Endothelial cell of umbilical vein (primary cell): ENCODE data around the gene UCP3.

Experiments
- EZH2 ChIP-seq: IDR thresholded peaks from 2 replicates; pipeline ENCODE4 v1.6.1; 2012; ENCODE audit warnings: borderline replicate concordance, low read depth, mild to moderate bottlenecking, moderate library complexity, low read length, inconsistent platforms; ENCODE audit not compliant: severe bottlenecking
- FOS ChIP-seq: IDR thresholded peaks from 2 replicates; pipeline ENCODE4 v1.6.1; 2011; ENCODE audit warnings: mild to moderate bottlenecking, low read length, moderate library complexity, borderline replicate concordance; ENCODE audit not compliant: insufficient read depth
- JUN ChIP-seq: IDR thresholded peaks from 2 replicates; pipeline ENCODE4 v1.6.1; 2011; ENCODE audit warnings: borderline replicate concordance, low read depth; ENCODE audit not compliant: insufficient read length, insufficient read depth
- POLR2A ChIP-seq: IDR thresholded peaks from 2 replicates; pipeline ENCODE4 v1.6.1; 2012; ENCODE audit warnings: low read depth, mild to moderate bottlenecking, control low read depth, low read length
- POLR2AphosphoS5 ChIP-seq: IDR thresholded peaks from 2 replicates; pipeline ENCODE4 v1.6.1; 2012; ENCODE audit warnings: low read depth, mild to moderate bottlenecking, control low read depth, low read length, moderate library complexity; ENCODE audit not compliant: insufficient read depth
- TF ChIP-seq, protein P1 (sequence below), 2 donors: IDR thresholded peaks; 1 replicate in 1 of 2; 2 replicates in 1 of 2; pipeline ENCODE4 v1.5.1; 2011; ENCODE audit warnings: low read length in 2 of 2, mild to moderate bottlenecking in 2 of 2, moderate library complexity in 2 of 2, control low read depth in 1 of 2, inconsistent platforms in 1 of 2, low read depth in 1 of 2; ENCODE audit not compliant: insufficient read depth in 1 of 2; ENCODE audit errors: extremely low read depth in 1 of 2
- TF ChIP-seq, protein P2 (sequence below): IDR thresholded peaks from 2 replicates; pipeline ENCODE4 v1.6.1; 2011; ENCODE audit not compliant: insufficient read depth, insufficient read length

DNA sequence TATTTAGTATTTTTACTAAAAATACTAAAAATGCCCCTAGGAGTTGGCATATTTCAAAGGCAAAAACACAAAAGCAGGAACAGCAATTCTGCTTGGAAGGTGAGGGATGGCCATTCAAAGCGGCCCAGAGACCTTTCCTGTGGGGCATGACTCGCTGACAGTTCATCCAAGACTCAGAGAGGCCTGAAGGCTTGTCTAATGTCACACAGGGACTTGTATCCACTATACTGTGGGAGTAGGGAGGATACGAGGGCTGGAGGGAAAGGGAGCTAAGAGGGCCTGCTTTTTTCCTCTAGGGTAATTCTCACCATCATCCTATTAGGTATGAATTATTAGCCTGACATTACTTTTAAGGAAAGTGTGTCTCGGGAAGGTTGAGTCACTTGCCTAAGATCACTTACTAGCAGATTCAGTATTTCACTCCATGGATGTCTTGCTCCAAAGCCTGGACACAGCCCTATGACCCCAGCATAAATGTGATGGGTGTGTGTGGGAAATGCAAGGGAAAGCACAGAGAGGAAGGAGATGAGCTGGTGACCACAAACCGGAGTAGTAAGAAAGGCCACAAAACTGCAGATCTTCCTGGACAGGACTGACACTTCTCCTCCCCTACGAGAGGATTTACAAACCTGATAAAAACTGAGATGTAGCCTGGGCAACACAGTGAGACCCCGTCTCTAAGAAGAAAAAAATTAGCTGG lies 16.7 kb upstream of the UCP3 start:
- TF ChIP-seq POLR2A: no peak
- no peak for TF ChIP-seq EZH2
- TF ChIP-seq, protein P1, sequence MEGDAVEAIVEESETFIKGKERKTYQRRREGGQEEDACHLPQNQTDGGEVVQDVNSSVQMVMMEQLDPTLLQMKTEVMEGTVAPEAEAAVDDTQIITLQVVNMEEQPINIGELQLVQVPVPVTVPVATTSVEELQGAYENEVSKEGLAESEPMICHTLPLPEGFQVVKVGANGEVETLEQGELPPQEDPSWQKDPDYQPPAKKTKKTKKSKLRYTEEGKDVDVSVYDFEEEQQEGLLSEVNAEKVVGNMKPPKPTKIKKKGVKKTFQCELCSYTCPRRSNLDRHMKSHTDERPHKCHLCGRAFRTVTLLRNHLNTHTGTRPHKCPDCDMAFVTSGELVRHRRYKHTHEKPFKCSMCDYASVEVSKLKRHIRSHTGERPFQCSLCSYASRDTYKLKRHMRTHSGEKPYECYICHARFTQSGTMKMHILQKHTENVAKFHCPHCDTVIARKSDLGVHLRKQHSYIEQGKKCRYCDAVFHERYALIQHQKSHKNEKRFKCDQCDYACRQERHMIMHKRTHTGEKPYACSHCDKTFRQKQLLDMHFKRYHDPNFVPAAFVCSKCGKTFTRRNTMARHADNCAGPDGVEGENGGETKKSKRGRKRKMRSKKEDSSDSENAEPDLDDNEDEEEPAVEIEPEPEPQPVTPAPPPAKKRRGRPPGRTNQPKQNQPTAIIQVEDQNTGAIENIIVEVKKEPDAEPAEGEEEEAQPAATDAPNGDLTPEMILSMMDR (IDR thresholded peaks at IDR 0.05; ENCODE audit: extremely low read depth in 1 of 2, insufficient read depth in 1 of 2, low read depth in 1 of 2, low read length in 2 of 2): no peak
- no peak for TF ChIP-seq POLR2AphosphoS5
- TF ChIP-seq JUN: no peak
- TF ChIP-seq, protein P2, sequence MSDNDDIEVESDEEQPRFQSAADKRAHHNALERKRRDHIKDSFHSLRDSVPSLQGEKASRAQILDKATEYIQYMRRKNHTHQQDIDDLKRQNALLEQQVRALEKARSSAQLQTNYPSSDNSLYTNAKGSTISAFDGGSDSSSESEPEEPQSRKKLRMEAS: no peak
- TF ChIP-seq FOS: peak; percentile 79
